ENCODE data around the gene C2CD4B.

The C2CD4B gene

DNA sequence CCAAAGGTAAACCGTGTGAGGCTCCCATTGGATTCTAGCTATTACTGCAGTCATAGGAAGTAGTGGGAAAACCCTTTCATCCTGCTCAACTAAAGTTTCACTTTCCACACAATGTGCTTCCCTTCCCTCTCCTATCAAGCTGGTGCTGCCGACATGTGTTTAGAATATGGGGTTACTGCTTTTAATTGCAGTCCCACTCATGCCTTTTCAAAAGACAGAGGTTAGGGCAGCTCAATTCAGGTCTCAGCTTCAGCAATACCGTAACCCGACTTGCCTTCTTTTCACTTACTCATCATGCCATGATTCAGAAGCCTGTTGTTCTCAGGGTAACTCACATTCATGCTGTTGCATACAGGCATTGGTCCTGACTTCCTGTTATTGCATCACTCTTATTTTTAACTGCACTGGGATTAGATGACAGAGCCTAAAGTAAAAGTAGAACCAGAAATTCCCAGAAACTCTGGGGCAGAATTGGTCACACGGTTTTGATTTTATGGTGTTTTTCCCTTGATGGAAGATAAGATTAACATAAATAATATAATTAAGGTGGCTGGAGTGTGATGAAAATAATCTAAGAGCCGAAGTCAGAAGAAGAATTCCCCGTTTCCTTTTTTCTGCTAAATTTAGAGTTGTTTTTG, 45.7 kb downstream of the C2CD4B start:
- TF ChIP-seq SPI1 (IDR thresholded peaks at IDR 0.05; ENCODE audit: borderline replicate concordance, low read depth), result peak; percentile 24; the same call in 1 of the 2 replicates
- no peak for TF ChIP-seq POLR2AphosphoS5 (IDR thresholded peaks at IDR 0.05; ENCODE audit: low read depth)
- peak; percentile 14 to 26 for DNase-seq (ENCODE audit: low read depth in 1 of 2, low spot score in 1 of 2)
- H3K27ac ChIP-seq (replicated peaks), result no peak overlapping the region
- no peak overlapping the region for H3K4me3 ChIP-seq (replicated peaks; ENCODE audit: insufficient read depth, low read length)
- H3K27me3 ChIP-seq (ENCODE audit: insufficient read depth, poor library complexity, severe bottlenecking), result no peaks in the 10 kb centered on the region

DNA sequence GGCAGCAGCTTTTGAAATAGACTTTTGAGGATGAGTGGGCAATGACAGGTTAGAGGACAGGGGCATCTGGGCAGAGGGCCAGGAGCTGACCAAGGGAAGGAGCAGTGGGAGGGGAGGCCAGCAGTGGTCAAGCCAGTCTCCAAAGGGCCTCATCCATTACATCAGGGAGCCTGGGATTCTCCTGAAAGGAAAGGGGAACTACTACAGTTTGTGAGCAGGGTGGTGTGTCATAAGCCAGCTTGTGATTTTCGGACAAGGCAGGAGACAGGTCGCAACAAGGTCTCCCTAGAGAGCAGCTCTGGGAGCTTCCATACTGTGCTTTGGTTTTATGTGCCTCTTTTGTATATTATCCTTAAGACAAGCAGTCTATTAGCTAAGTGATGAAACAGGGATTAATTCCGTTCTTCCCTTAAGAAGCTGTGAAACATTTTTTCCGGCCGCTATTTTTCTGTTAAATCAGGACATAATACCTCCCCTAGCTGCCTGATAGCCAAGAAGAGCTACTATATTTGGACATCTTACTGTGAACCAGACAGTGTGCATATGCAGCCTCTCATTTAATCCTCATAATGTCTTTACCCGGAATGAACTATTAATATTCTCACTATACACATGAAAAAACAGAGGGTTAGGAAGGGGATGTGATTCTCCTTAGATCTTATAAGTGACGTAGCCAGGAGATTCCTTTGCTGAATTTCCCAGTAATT, 46.4 kb downstream of the C2CD4B start:
- no peak for TF ChIP-seq SPI1 (IDR thresholded peaks at IDR 0.05; ENCODE audit: borderline replicate concordance, low read depth)
- TF ChIP-seq, protein P1, sequence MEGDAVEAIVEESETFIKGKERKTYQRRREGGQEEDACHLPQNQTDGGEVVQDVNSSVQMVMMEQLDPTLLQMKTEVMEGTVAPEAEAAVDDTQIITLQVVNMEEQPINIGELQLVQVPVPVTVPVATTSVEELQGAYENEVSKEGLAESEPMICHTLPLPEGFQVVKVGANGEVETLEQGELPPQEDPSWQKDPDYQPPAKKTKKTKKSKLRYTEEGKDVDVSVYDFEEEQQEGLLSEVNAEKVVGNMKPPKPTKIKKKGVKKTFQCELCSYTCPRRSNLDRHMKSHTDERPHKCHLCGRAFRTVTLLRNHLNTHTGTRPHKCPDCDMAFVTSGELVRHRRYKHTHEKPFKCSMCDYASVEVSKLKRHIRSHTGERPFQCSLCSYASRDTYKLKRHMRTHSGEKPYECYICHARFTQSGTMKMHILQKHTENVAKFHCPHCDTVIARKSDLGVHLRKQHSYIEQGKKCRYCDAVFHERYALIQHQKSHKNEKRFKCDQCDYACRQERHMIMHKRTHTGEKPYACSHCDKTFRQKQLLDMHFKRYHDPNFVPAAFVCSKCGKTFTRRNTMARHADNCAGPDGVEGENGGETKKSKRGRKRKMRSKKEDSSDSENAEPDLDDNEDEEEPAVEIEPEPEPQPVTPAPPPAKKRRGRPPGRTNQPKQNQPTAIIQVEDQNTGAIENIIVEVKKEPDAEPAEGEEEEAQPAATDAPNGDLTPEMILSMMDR (IDR thresholded peaks at IDR 0.05; ENCODE audit: insufficient read depth, low read length), result no peak
- TF ChIP-seq, protein P2, sequence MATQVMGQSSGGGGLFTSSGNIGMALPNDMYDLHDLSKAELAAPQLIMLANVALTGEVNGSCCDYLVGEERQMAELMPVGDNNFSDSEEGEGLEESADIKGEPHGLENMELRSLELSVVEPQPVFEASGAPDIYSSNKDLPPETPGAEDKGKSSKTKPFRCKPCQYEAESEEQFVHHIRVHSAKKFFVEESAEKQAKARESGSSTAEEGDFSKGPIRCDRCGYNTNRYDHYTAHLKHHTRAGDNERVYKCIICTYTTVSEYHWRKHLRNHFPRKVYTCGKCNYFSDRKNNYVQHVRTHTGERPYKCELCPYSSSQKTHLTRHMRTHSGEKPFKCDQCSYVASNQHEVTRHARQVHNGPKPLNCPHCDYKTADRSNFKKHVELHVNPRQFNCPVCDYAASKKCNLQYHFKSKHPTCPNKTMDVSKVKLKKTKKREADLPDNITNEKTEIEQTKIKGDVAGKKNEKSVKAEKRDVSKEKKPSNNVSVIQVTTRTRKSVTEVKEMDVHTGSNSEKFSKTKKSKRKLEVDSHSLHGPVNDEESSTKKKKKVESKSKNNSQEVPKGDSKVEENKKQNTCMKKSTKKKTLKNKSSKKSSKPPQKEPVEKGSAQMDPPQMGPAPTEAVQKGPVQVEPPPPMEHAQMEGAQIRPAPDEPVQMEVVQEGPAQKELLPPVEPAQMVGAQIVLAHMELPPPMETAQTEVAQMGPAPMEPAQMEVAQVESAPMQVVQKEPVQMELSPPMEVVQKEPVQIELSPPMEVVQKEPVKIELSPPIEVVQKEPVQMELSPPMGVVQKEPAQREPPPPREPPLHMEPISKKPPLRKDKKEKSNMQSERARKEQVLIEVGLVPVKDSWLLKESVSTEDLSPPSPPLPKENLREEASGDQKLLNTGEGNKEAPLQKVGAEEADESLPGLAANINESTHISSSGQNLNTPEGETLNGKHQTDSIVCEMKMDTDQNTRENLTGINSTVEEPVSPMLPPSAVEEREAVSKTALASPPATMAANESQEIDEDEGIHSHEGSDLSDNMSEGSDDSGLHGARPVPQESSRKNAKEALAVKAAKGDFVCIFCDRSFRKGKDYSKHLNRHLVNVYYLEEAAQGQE (IDR thresholded peaks at IDR 0.05; ENCODE audit: insufficient replicate concordance, low read depth), result no peak
- TF ChIP-seq GABPA (IDR thresholded peaks at IDR 0.05; ENCODE audit: low read depth), result no peak
- no peak for TF ChIP-seq POLR2AphosphoS5 (IDR thresholded peaks at IDR 0.05; ENCODE audit: low read depth)
- H3K27me3 ChIP-seq (ENCODE audit: insufficient read depth, poor library complexity, severe bottlenecking), result no peaks in the 10 kb centered on the region
- no peak overlapping the region for H3K27ac ChIP-seq (replicated peaks)
- no peak overlapping the region for H3K4me3 ChIP-seq (replicated peaks; ENCODE audit: insufficient read depth, low read length)
- no peak for DNase-seq (ENCODE audit: low read depth in 1 of 2, low spot score in 1 of 2)

DNA sequence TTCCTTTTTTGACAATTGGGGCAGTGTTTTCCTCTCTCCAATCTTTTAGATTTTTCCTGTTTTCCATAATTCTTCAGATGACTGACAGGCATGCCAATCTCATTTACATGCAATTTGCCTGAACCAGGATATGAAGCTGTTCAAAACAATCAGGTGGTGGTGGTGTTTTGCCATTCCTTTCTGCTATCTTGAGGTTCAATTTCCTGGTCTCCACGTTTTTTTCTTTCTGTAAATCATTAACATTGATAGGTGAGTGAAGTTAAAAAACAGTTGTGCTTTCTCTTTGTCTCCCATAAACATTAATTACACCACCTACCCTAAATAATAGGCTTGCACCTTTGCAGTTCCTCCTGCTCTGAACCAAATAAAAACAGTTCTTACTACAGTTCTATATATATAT, 49.2 kb downstream of the C2CD4B start:
- no peak overlapping the region for H3K27ac ChIP-seq (replicated peaks)
- H3K4me3 ChIP-seq (replicated peaks; ENCODE audit: insufficient read depth, low read length), result no peak overlapping the region
- TF ChIP-seq, protein P1 (IDR thresholded peaks at IDR 0.05; ENCODE audit: insufficient read depth, low read length), result no peak
- TF ChIP-seq GABPA (IDR thresholded peaks at IDR 0.05; ENCODE audit: low read depth), result no peak
- TF ChIP-seq, protein P2 (IDR thresholded peaks at IDR 0.05; ENCODE audit: insufficient replicate concordance, low read depth), result no peak
- H3K27me3 ChIP-seq (ENCODE audit: insufficient read depth, poor library complexity, severe bottlenecking), result no peaks in the 10 kb centered on the region
- DNase-seq (ENCODE audit: low read depth in 1 of 2, low spot score in 1 of 2), result no peak

Measured in HL-60 (cell line).